GM18868 (cell line): ENCODE measurements around the gene PSMG4.

ENCODE experiments used
- ATAC-seq: cut with Tn5 transposase; IDR thresholded peaks from one replicate; pipeline ENCODE4 v1.9.1; 2021; ENCODE audit warnings: mild to moderate bottlenecking, moderate library complexity; ENCODE audit not compliant: unreplicated experiment

The PSMG4 gene

DNA sequence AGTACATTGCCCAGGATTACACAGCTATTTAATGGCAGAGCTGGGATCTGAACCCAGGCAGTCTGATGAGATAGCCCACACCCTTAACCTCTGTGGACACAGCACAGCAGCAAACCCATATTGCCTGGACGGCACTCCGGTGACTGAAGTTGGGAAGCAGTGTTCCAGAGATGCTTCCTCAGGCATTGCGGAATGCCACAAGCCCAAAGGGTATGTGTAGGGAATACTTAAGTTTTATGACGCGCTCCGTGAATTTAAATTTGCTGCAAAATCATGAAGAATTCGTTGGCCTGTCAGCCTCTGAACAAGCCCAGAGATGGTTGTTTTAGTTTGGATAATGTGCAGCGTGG is 46.4 kb downstream of the PSMG4 start:
- ATAC-seq: no peak

GRCh38 chr6:3305831-3306230 is 47.1 kb downstream of the PSMG4 start:
- ATAC-seq: no peak

- no peak for ATAC-seq
Observed at GRCh38 chr6:3306848-3307247, 48.1 kb downstream of the PSMG4 start.

DNA sequence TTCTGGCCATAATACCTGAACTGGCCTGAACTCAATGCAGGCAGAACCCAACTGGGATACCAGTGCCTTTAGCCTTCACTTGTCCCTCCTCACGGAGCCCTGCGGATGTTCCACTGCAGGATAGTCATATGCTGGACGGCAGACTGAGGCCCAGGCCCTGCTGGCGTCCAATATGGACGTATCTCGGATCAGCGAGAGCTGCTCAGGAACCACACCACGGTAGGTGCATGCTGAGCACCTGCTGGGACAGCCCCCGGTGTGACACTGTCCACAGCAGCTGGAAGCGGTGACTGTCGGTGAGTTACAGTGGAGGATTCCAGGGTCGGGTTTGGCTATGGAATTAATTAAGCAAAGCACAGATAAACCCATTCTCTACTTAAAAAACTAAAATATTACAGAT is 48.7 kb downstream of the PSMG4 start:
- ATAC-seq: no peak

DNA sequence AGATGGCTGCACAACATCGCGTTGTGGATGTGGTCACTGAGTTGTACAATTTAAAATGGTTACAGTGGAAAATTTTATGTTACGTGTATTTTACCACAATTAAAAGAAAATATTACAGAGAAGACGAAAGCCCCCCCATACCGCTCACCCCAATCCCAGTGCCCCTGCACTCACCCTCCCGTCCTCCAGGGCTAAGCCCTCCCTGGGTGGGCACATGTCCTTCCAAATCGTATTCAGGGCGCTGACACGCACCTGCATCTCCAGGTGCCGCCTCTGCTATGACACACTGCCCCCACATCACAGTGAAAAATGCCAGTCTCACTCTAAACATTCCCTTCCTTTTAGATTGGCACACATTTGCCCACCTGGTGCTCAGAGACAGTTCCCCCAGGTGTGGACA is 49.4 kb downstream of the PSMG4 start:
- no peak for ATAC-seq

DNA sequence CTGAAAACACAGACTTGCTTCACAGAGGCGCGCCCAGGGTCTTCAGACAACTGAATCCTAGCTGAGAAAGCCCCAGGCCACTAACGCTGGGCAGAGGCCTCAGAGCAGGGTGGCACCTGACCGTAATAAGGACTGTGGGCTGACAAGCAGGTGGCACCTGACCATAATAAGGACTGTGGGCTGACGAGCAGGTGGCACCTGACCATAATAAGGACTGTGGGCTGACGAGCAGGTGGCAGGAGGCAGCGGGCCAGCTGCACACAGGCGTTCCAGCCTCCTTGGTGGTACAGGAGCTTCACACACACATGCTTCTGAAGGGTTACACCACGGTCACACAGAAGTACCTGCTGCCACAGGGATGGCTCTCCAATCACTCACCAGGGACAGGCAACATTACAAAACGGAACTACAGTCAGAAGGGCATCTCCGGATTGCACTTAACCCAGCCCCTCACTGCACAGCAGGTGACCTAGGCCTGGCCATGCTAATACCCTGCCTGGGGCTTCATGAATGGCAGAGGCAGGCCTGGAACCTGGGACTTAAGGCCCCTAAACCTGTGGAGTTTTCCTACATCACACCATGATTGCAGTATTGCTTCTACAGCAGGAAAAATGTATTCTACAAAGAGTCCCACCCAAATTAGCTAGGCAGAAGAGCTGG is 50.8 kb downstream of the PSMG4 start:
- no peak for ATAC-seq

DNA sequence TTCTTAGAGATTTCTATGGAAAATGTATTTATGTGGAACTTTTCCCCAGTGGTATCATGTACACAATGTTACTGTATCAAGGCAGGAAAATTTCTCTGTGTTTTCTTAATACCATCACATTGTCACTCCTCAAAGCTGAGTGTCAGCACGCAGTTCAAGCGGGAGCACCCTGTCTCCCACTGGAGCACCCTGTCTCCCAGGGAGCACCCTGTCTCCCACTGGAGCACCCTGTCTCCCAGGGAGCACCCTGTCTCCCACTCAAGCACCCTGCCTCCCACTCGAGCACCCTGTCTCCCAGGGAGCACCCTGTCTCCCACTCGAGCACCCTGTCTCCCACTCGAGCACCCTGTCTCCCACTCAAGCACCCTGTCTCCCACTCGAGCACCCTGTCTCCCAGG is 51.3 kb downstream of the PSMG4 start:
- ATAC-seq: no peak

DNA sequence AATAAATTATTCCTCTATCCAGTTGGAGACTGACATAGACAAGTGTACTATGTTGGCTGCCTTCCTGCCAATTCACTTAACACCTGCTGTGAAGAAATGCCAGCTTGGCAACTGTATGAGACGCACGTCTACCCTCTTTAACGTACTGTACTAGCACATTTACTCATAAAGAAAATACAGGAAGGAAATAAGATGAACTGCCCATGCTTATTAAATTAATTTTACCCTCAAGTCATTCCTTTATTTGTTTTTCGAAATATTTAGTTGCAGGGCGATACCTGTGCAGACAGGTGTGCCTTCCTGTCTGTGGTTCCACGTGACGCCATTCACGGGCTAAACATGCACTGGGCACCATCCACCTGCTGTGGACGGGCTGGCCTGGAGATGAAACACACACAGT is 52.0 kb downstream of the PSMG4 start:
- no peak for ATAC-seq

GRCh38 chr6:3311826-3312225 is 53.1 kb downstream of the PSMG4 start:
- no peak for ATAC-seq

- ATAC-seq: no peak
Observed at GRCh38 chr6:3312604-3313231, 54.0 kb downstream of the PSMG4 start.

- no peak for ATAC-seq
Observed at GRCh38 chr6:3314176-3314575, 55.4 kb downstream of the PSMG4 start.

DNA sequence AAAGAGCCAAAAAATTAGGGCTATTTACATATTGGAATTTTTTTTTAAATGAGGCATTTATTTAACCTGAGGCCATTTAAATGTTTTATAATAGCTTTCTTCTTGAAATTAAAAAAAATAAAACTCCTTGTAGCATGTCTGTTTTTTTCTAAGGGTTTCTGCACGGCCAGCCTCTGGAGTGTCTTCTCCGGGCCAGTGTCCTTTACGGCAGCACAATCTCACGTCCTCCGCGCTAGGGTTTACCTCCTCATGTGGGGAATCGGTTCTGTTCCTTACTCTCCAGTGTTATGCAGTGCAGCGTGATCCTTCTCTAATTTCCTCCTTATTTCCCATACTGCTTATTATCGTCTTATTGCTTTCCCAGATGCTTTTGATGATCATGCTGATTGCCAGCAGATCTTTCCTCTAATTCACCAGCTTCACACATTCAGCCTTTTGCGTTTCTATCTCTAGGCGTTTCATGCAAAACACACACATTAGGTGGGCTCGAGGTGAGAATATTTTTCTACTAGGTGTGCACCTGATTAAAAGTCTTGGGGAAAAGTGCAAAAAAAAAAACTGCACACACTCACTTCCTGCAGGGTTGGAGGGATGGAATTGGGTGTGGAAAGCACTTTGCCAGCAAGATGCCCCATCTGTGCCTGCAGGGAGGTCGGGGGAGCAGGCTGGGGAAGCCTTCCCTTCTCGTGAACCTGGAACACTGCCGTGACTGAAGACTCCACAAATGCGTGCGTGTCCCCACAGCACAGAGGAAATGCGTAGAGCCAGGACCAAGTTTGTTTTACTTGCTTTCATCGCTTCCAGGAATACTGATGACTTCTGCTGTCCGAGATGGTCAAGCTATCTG is 56.1 kb downstream of the PSMG4 start:
- ATAC-seq: no peak

DNA sequence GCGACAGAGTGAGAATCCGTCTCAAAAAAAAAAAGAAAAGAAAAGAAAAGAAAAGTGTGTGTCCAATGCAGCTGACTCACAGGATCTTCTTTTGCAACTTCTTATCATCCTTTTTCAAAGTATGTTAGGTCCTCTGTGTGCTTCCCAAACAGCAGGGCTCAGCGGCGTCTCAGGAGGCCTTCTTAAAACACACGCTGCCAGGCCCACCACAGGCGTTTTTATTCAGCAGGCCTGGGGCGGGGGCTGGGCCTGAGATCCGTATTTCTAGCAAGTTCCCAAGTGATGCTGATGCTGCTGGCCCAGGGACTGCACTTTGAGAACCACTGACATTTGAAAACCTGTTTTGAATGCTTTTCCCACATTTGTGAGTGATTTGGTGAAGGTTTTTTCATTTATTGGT is 57.1 kb downstream of the PSMG4 start:
- no peak for ATAC-seq

DNA sequence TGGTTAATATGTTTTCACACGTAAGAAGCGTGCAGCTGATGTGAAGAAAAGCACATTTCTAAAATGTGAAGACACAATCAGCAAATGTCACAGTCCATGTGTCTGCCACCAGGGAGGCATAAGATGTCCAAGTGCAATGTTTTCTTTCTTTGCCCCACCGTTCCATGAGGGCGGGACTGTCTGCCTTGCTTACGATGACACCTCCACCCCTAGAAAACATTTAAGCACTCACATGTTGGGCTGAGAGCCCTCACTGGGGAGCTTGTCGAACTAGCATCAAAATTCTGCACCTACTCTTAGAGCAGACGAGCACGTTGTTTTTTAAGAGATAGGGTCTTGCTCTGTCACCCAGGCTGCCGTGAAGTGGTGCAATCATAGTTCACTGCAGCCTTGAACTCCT is 57.6 kb downstream of the PSMG4 start:
- ATAC-seq: no peak

DNA sequence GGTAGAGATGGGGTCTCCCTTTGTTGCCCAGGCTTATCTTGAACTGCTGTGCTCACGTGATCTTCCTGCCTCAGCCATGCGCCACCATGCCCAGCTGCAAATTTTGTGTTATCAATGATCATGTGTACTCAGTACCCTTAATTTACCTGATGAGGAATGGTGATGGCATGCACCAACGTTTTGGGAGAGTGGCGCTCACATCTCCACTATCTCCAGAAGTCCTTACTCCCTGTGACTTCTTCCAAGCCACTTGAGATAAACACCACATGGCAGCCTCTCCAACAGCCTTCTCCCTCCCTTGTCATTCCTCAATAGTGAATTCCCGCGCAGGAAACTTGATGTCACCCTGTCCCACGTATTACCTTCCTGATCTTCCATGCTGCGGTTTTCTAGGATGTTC is 58.1 kb downstream of the PSMG4 start:
- ATAC-seq: no peak
